H7 (cell line): ENCODE results near the gene RAB3B. TPM values are rescaled to one million over a fixed set of nuclear protein-coding genes. Genes with fewer than 3 reads are reported as not detected.
A peak's percentile ranks its signal among the peaks of the same experiment; 100 is the strongest.

Experiments
- DNase-seq: peaks from one replicate; pipeline ENCODE4 v3.0.0; 2012
- H3K27me3 ChIP-seq: 2 replicates; pipeline ENCODE4 v1.6.0; 2011; ENCODE audit warnings: mild to moderate bottlenecking, low read length; ENCODE audit not compliant: control insufficient read depth, insufficient read depth
- H3K36me3 ChIP-seq: replicated peaks from 2 replicates; pipeline ENCODE4 v1.5.1; 2011; ENCODE audit warnings: low read length; ENCODE audit not compliant: control insufficient read depth, insufficient read depth
- H3K4me3 ChIP-seq: 2 replicates; pipeline ENCODE4 v1.5.1; 2011; ENCODE audit warnings: low read depth, mild to moderate bottlenecking, control low read depth, low read length, moderate library complexity; ENCODE audit not compliant: insufficient read depth
- total RNA-seq: library from RNA; depleted of rRNA; stranded (reverse); fragments of >200 nt; shearing (Covaris generic); gene quantifications from 2 replicates; pipeline ENCODE4 v1.2.3, GENCODE V29; 2014

Gene RAB3B
- total RNA-seq, 1 experiment from 2014 or later = 22.4 TPM

DNA sequence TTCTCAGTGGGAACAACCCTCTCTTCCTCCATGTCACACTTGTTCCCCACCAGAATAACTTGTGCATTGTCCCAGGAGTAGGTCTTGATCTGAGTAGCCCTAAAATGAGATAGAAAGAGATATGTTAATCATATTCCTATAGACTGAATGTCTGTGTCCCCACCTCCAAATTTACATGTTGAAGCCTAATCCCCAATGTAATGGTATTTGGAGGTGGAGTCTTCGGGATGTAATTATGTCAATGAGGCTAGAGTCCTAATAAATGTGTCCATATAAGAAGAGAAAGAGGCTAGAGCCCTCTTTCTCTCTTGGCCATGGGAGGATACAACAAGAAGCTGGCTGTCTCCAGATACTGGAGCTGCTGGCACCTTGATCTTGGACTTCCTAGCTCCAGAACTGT, 57.2 kb downstream of the RAB3B start:
- H3K4me3 ChIP-seq = no peak overlapping the region
- DNase-seq = no peak
- H3K27me3 ChIP-seq = no peaks in the 10 kb centered on the region
- peaks cover 14% of the 10 kb centered on the region for H3K36me3 ChIP-seq

DNA sequence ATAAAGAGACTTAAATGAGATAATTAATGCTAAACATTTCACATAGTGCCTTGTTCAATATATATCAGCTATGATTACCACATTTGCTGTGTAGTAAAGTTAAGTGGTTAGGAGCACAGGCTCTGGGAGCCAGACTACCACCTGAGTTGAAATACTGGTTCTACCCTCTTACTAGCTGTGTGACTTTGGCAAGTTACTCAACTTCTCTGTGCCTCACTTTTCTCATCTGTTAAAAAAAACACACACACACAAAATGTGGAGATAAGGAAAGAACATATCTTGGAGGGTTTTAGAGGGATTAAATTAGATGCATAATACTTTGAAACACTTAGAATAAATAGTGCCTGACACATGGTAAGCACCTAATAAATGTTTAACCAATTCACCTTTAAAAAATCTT, 60.2 kb downstream of the RAB3B start:
- DNase-seq = no peak

DNA sequence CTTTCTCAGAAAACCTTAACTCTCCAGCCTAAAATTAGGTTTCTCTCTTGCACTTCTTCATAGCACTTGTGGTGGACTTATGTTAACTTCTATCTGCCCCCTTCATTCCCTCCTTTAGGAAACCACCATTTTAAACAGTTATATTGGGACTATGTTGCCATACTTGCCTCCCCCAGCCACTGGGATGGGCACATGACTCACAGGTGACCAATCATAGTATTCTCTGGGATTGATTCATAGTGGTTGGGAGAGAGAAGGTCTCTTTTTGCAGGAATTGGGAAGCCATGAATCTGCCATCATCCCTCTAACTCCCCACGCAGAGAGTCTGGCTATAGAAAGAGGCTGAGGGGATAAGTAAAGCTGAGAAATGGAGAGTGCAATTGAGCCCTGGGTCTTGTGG, 61.6 kb downstream of the RAB3B start:
- H3K4me3 ChIP-seq = no peak overlapping the region
- peaks cover 6% of the 10 kb centered on the region for H3K36me3 ChIP-seq
- no peaks in the 10 kb centered on the region for H3K27me3 ChIP-seq
- no peak for DNase-seq

More for the DNA sequence above, 60.2 kb downstream of the RAB3B start:
- no peak overlapping the region for H3K4me3 ChIP-seq
- H3K27me3 ChIP-seq = no peaks in the 10 kb centered on the region
- peaks cover 8% of the 10 kb centered on the region for H3K36me3 ChIP-seq

DNA sequence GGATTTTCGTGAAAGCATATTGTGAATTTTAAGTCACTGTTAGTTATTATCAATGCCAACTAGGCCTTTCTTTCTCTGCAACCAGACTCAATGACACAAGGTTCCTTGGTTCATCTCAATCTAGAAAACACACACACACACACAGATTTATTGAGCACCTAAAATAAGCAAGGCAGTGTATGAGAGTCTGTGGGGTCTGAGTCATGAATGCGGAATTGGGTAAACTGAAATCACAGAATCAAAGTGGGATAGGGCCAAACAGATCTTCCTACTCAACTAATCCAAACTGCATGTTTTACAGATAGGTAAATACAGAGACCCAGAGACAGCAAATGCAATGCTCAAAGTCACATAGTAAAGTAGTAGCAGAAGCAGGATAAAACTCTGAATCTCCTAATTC, 63.5 kb downstream of the RAB3B start:
- H3K4me3 ChIP-seq = no peak overlapping the region
- no peak for DNase-seq
- no peaks in the 10 kb centered on the region for H3K27me3 ChIP-seq
- H3K36me3 ChIP-seq = peaks cover 3% of the 10 kb centered on the region

DNA sequence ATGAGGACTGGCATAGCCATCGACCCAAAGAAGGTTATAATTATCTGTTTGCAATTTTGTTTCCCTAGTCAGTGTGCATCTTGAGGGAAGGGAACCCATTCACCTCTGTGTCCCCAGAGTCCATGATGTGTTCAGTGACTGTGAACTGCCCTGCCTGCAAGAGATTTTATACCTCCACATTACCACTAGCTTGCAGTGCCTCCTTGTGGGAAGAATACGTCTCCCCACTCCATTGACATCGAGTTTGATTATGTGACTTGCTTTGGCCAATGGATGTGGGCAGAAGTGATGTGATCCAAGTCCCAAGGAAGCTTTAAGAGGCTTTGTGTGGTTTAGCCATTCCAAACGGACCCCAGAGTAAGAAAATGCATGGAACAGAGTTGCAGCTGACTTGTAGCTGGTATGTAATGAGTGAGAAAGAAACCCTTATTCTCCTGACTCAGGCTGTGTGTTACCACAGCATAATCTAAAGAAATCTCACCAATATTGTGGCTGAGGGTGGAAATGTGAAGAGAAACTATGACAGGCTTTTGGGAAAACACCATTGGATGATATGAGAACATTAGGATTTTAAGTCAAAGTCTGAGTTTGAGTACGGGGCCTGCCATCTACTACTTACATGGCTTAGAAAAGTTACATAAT, 64.2 kb downstream of the RAB3B start:
- no peaks in the 10 kb centered on the region; the same call in none of the 2 replicates for H3K36me3 ChIP-seq
- no peak overlapping the region for H3K4me3 ChIP-seq
- no peaks in the 10 kb centered on the region for H3K27me3 ChIP-seq
- DNase-seq = peak; percentile 51

DNA sequence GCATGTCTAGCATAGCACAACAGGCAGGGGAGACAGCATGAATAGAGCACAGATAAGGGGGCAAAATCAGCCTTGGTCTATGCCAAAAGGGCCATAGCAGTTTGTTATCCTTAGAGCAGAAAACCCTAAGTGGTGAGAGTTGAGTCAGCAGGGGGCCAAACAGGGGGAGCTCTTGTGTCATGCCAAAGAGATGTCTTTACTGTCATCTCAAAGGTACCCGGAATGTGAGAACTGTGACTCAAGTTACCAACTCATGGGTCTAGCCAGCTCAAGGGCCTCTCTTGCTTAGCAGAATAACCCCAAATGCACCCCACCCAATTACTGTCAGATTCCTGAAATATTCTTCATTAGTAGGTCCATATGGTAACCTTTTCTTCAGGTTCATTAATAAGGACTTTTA, 66.0 kb downstream of the RAB3B start:
- Histone ChIP-seq H3K27me3 (no peaks in the 10 kb centered on the region), H3K36me3 (peaks cover 3% of the 10 kb centered on the region), H3K4me3 (no peak overlapping the region)
- no peak for DNase-seq

DNA sequence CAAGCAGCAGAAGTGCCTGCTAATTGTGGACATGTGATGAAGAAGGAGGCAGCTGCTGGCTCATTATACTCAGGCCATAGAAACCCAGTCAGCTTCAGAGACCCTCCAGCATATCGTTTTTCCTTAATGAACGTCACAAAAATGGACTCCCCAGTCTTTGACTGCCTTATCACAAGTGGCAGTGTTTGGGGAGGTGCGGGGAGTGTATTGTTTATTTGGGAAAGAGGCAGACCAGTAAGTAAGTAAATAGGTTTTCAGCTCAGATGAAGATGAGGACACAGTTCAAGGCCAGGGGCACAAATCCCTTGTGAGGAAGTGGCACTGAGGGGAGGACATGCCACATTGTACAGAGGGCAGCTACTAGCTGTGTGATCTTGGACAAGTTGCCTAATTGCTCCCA, 68.5 kb downstream of the RAB3B start:
- Histone ChIP-seq H3K4me3 (no peak overlapping the region), H3K36me3 (peaks cover 7% of the 10 kb centered on the region), H3K27me3 (no peaks in the 10 kb centered on the region)
- DNase-seq = no peak

DNA sequence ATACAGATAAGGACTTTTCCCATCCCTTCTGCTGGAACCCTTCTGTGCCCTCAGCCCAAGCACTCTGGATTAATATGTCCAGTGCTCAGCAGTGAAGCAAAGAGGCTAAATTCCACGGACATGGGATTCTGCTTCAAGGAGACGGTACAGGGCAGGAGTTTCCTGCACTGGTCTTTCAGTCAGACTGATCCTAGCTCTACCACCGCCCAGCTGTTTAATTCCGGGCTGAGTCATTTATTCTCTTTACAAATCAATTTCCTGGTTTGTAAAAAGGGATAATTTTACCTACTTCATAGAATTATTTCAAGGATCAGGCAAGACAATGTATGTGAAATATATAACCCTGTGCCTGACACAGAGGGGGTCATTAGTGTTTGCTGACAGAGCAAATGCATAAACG, 70.4 kb downstream of the RAB3B start:
- Histone ChIP-seq H3K27me3 (no peaks in the 10 kb centered on the region), H3K4me3 (no peak overlapping the region), H3K36me3 (peaks cover 8% of the 10 kb centered on the region)
- no peak for DNase-seq

DNA sequence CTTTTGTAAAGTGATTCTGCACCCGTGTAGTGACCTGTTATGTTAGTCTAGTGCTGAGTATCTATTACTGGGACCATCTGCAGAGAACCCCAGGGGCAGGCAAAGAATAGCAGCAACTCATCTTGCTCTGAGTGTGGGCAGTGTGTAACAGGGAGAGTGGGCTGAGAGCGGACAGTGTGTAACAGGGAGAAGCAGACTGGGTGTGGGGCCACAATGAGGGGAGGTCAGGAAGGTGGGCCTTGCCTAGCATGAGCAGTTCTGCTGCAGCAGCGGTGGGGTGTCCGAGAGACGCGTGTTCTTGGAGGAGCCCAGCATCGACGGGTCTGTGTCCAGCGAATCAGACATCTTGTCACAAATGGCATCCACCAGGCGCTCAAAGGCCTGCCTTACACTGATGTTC, 70.8 kb downstream of the RAB3B start:
- H3K27me3 ChIP-seq = no peaks in the 10 kb centered on the region
- H3K36me3 ChIP-seq = peaks cover 8% of the 10 kb centered on the region
- DNase-seq = no peak
- no peak overlapping the region for H3K4me3 ChIP-seq

DNA sequence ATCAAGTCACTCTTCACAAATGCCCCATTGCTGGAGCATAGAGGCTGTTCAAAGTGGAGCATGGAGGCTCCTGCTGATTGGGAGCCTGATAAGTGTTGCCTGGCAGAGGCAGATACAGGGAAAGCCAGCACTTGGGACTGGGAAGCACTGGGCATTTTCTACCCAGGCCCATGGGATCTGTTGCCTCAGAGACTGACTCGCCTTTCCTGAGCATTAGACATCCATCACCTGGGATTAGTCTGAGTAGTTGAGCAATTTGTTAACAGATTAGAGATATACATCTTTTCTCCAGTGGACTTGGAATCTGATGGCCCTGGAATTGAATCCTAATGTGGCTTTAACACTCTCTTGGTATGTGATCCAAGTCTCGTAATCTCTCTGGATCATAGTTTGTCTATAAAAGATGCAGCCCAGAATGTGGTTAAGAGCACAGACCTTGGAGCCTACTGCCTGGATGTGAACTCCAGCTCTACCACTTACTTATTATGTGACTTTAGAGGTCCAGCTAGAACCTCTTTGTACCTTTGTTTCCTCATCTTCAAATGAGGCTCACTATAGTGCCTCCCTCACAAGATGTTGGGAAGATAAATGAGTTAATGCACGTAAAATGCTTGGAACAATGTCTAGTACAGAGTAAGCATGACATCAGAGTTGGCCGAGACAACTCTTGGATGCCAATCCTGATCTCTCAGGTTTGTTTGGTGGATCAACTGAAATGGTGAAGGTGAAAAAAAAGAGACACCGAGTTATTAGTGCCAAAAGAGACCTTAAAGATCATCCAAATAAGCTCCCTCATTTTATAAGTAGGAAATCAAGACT, 73.7 kb downstream of the RAB3B start:
- Histone ChIP-seq H3K4me3 (no peak overlapping the region), H3K36me3 (peaks cover 8% of the 10 kb centered on the region), H3K27me3 (no peaks in the 10 kb centered on the region)
- no peak for DNase-seq

DNA sequence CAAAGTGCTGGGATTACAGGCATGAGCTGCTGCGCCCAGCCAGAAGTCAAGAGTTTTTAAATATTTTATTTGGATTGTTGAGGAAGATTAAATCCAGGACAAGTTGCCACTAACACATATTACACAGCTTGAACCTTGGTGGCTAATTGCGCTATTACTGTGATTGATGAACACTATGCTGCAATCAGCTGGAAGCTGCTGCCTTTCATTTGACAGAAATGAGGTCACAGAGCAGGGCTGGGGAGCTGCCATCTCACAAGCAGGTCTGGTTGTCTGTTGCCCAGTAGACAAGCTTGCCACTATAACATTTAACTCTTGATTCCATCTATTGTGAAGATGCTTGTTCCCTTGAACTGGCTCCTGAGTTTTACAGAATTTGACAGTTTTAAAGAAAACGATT, 74.5 kb downstream of the RAB3B start:
- no peaks in the 10 kb centered on the region for H3K27me3 ChIP-seq
- DNase-seq = no peak
- H3K4me3 ChIP-seq = no peak overlapping the region
- peaks cover 8% of the 10 kb centered on the region for H3K36me3 ChIP-seq

DNA sequence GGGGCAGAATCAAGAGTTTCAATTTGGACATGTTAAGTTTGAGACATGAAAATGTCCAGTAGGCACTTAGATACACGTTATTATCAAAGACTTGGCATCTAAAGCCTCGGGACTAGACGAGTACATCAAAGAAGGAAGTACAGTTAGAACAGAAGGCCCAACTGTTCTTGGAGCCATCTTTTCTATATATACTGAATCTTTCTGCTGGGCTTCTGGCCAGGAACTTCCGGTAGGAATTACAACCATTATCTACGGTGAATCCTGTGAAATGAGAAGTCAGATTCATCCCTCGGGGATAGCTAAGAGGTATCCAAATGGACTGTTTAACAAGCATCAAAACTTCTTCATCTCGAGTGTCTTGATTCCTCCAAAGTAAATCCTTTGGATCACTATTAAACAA, 77.6 kb downstream of the RAB3B start:
- Histone ChIP-seq H3K36me3 (peaks cover 1% of the 10 kb centered on the region), H3K27me3 (no peaks in the 10 kb centered on the region), H3K4me3 (no peak overlapping the region)
- no peak for DNase-seq

DNA sequence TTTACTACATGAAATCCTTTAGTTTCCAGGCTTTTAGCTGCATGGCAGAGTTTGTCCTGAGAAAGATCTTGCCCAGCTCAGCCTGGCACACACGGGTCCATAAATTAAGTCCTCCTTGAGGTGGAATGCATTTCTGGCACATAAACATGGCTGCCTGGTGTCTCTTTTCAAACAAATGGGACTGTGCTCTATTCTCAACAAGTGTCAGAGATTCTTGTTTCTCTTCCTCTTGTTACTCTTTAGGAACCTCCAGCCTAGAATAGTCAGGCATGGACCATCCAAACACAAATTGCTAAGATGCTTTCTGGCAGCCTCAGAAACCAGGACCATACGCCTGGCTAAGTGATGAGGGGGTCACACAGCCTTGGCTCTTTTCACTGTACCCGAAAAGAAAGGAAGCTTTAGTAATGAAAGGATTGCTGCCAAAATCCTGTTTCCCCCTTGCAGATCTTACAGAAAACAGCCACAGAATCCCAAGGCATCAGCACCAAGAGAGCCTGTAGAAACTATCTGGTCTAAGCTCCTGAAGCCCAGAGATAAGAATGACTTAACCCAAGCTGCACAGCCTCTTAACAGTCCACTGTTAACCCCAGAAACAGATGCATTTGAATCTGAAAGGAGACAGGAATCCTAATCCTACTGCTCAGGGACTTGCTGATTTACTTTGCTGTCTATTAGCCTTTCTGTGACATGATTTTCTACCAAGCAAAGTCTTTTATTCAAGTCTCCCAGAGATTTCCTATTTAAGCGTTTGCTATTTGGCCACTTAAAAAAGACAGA, 80.1 kb downstream of the RAB3B start:
- H3K4me3 ChIP-seq = no peak overlapping the region
- DNase-seq = no peak
- H3K27me3 ChIP-seq = no peaks in the 10 kb centered on the region
- H3K36me3 ChIP-seq = no peaks in the 10 kb centered on the region; the same call in none of the 2 replicates

DNA sequence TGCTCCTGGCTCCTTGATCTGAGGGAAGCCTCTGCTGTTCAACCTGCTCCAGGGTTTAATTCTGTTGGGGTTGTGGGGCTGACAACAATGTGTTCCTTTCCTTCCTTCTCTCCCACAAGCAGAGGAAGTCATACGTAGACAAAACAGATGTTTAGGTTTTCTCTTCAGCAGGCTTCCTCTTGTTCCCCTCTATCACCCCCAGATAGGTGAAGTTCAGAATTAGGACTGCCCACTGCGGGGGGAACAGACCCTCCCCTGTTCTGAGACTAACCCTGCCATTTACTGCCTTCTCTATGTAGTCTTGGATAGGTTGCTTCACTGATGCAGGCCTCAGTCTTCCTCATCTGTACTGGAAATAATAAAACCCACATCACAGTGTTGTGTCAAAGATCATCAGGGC, 82.0 kb downstream of the RAB3B start:
- no peaks in the 10 kb centered on the region; the same call in none of the 2 replicates for H3K36me3 ChIP-seq
- no peak overlapping the region for H3K4me3 ChIP-seq
- no peak for DNase-seq
- no peaks in the 10 kb centered on the region for H3K27me3 ChIP-seq
